ENCODE data around the gene YES1.
"Not testable (repeated sequence)": the region's sequence is repeated elsewhere in the genome, so short reads cannot be mapped to it uniquely, and the experiment has no call there.

YES1 gene

DNA sequence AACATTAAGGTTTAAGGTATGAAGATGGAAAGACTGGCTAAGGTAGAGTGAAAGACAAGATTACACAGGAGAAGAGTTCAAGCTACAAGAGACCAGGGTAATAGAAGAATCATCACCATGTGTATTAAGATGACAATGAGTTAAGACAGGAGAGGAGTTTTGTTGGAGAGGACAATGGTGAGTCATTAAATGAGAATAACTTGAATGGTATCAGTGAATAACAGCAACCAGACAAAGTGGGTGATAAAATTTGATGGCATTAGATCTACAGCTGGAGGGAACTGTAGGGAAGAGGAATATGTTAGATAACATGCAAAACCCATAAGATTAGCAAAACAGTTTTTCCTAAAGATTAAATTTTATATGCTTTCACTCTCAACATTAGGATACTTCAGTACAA, 80.9 kb downstream of the YES1 start:
- peak; percentile 24 for DNase-seq (ENCODE audit: low read depth)
- TF ChIP-seq, protein P1, sequence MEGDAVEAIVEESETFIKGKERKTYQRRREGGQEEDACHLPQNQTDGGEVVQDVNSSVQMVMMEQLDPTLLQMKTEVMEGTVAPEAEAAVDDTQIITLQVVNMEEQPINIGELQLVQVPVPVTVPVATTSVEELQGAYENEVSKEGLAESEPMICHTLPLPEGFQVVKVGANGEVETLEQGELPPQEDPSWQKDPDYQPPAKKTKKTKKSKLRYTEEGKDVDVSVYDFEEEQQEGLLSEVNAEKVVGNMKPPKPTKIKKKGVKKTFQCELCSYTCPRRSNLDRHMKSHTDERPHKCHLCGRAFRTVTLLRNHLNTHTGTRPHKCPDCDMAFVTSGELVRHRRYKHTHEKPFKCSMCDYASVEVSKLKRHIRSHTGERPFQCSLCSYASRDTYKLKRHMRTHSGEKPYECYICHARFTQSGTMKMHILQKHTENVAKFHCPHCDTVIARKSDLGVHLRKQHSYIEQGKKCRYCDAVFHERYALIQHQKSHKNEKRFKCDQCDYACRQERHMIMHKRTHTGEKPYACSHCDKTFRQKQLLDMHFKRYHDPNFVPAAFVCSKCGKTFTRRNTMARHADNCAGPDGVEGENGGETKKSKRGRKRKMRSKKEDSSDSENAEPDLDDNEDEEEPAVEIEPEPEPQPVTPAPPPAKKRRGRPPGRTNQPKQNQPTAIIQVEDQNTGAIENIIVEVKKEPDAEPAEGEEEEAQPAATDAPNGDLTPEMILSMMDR (conservative IDR thresholded peaks at IDR 0.05; ENCODE audit: control insufficient read depth, insufficient read depth, low read depth, low read length): no peak
- H3K4me3 ChIP-seq (ENCODE audit: control insufficient read depth, low read depth, low read length): no peak overlapping the region

GRCh38 chr18:730692-731091, 81.3 kb downstream of the YES1 start:
- TF ChIP-seq, protein P1 (conservative IDR thresholded peaks at IDR 0.05; ENCODE audit: control insufficient read depth, insufficient read depth, low read depth, low read length): no peak
- H3K4me3 ChIP-seq (ENCODE audit: control insufficient read depth, low read depth, low read length): no peak overlapping the region
- DNase-seq (ENCODE audit: low read depth): no peak

GRCh38 chr18:730120-730519, 81.9 kb downstream of the YES1 start:
- TF ChIP-seq, protein P1 (conservative IDR thresholded peaks at IDR 0.05; ENCODE audit: control insufficient read depth, insufficient read depth, low read depth, low read length): peak; percentile 26
- H3K4me3 ChIP-seq (ENCODE audit: control insufficient read depth, low read depth, low read length); DNase-seq (ENCODE audit: low read depth): not testable (repeated sequence)

DNA sequence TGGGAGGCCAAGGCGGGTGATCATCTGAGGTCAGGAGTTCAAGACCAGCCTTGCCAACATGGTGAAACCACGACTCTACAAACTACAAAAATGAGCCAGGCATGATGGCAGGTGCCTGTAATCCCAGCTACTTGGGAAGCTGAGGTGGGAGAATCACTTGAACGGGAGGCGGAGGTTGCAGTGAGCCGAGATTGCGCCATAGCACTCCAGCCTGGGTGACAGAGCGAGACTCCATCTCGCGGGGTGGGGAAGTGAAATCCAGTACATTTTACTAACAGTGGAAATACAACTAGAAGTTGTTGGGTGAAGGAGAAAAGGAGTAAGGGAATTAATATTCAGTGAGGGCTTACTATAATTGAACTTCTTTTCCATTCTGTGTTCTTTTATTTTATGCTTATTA, 86.4 kb downstream of the YES1 start:
- no peak for DNase-seq (ENCODE audit: low read depth)
- TF ChIP-seq, protein P1 (conservative IDR thresholded peaks at IDR 0.05; ENCODE audit: control insufficient read depth, insufficient read depth, low read depth, low read length): no peak
- no peak overlapping the region for H3K4me3 ChIP-seq (ENCODE audit: control insufficient read depth, low read depth, low read length)

- TF ChIP-seq, protein P1 (conservative IDR thresholded peaks at IDR 0.05; ENCODE audit: control insufficient read depth, insufficient read depth, low read depth, low read length): no peak
- DNase-seq (ENCODE audit: low read depth): no peak
- no peak overlapping the region for H3K4me3 ChIP-seq (ENCODE audit: control insufficient read depth, low read depth, low read length)
Measured at GRCh38 chr18:723541-724080, 88.4 kb downstream of the YES1 start.

DNA sequence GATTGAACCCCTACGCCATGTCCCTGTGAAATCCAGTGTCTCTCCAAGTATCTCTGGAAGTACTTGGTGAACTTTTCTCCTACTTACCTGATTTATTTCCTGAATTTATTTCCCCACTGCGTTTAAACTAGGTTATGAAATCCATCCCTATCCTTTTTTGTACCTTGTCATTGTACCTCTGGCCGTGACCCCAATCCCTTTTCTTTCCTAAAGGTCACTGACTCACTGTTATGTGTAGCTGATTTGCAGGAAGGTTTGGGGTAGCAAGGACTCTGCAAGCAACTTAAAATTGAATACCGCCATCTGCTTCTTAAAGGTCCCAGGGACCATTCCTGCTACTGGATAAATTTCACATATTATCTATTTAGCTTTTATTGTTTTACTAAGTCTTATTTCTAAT, 95.0 kb downstream of the YES1 start:
- no peak overlapping the region for H3K4me3 ChIP-seq (ENCODE audit: control insufficient read depth, low read depth, low read length)
- DNase-seq (ENCODE audit: low read depth): no peak
- TF ChIP-seq, protein P1 (conservative IDR thresholded peaks at IDR 0.05; ENCODE audit: control insufficient read depth, insufficient read depth, low read depth, low read length): no peak

GRCh38 chr18:715626-716025, 96.4 kb downstream of the YES1 start:
- no peak overlapping the region for H3K4me3 ChIP-seq (ENCODE audit: control insufficient read depth, low read depth, low read length)
- peak; percentile 89 for DNase-seq (ENCODE audit: low read depth)
- TF ChIP-seq, protein P1 (conservative IDR thresholded peaks at IDR 0.05; ENCODE audit: control insufficient read depth, insufficient read depth, low read depth, low read length): no peak
